NCI-H345 treated with DMSO at 0.1 percent for 48 hours (cell line): ENCODE measurements around the gene DNAH7.
"Not testable (repeated sequence)": the region's sequence is repeated elsewhere in the genome, so short reads cannot be mapped to it uniquely, and the experiment has no call there.

Source experiments
- DNase-seq: peaks from one replicate; lab custom pipeline; 2025; ENCODE audit not compliant: unreplicated experiment; lab: John Stamatoyannopoulos, UW

DNAH7 gene

GRCh38 chr2:195734395-195734794, 334.2 kb downstream of the DNAH7 start:
- no peak for DNase-seq

GRCh38 chr2:195733831-195734230, 334.8 kb downstream of the DNAH7 start:
- no peak for DNase-seq

- no peak for DNase-seq
Measured at GRCh38 chr2:195732574-195732973, 336.1 kb downstream of the DNAH7 start.

DNA sequence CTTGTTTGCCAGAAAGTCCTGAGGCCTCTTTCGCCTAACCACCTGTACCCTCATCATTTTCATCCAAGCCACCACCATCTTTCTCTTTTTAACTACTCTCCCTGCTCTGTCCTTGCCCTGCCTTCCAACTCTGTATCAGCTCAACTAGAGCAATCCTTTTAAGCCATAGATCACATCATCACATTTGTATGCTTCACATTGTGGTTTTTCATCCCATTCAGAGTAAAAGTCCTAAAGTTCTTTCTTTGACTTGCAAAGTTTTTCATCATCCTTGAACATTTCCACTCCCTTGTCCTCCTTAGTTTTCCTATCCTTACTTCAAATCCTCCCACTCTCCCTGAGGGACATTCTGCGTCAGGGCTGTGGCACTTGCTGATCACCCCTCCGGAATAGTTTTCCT, 337.7 kb downstream of the DNAH7 start:
- DNase-seq, result no peak

DNA sequence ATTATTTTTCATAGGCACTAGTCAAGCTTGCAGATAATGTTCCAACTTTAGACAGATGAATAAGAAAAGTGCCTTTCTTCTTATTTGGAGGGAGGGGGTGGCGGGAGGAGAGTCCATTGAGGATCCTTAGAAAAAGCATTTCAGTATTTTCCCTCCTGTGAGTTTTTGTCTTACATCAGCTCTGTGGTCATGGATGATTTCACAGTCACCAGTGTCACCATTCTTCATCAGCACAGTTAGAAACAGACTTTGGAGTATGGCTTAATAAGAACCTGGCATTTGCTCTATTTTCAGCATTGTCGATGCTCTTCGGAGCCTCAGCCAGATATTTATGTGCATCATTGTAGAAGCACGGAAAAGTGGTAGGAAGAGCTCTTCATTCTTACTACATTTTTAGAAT, 341.5 kb downstream of the DNAH7 start:
- no peak for DNase-seq

DNA sequence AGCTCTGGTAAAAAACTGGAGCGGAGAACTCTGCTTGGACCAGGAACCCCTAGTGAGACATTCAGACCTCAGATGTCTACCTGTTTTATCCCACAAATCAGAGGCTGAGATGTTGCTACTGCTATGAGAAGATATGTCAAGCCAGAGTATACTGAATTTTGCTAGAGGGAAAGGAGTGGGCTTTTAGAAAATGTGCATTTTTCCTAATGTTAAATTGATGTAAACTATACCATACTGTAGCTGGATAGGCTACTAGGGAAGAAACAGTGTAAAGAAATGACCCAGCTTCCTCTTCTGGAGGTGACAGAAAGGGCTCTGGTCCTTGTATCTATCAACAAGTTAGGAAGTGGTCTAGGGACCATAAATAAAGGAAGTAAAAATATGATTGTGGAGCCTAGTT, 346.6 kb downstream of the DNAH7 start:
- DNase-seq, result no peak

DNA sequence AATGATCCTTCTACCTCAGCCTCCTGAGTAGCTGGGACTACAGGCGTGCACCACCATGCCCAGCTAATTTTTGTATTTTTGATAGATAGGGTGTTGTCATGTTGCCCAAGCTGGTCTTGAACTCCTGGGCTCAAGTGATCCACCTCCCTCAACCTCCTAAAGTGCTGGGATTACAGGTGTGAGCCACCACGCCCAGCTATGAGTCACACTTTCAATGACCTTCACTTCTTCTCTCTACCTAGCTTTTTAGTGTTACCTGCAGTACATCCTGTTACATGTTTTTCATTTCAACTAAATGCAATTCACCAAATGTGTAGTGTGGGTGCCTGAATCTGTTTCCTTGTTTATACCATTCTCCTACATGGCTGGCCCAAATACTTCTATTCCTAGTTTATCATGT, 347.6 kb downstream of the DNAH7 start:
- DNase-seq, result no peak

DNA sequence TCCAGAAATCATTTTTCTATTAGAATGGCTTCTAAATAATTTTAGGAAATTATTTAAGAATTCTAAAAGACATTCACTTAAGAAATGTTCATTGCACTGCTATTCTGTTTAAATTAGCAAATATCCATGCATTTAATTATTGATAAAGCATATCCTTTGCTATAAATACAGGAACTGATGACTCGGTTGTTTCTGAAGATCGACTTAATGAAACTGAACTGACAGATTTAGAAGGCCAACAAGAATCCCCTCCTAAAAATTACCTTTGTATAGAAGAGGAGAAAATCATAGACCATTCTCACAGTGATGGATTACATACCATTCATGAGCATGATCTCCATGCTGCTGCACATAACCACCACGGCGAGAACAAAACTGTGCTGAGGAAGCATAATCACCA, 352.2 kb downstream of the DNAH7 start:
- no peak for DNase-seq

DNA sequence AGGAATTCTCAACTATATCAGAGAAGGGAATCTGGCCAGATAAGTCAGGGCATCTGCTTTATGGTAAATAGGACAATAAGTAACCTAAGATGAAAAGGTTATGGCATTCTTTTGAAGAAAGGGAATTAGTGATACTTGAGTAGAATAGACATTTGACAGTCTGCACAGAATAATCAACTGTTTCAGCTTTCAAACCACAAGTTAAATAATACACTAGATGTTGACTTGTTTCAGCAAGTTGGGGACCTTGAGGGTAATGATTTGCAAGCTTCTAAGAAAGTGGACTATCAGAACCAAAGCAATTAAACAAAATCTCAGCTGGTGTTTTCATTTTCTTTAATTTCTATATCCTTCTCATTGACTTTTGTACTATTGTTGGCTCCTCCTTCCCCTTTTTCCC, 357.2 kb downstream of the DNAH7 start:
- no peak for DNase-seq

DNA sequence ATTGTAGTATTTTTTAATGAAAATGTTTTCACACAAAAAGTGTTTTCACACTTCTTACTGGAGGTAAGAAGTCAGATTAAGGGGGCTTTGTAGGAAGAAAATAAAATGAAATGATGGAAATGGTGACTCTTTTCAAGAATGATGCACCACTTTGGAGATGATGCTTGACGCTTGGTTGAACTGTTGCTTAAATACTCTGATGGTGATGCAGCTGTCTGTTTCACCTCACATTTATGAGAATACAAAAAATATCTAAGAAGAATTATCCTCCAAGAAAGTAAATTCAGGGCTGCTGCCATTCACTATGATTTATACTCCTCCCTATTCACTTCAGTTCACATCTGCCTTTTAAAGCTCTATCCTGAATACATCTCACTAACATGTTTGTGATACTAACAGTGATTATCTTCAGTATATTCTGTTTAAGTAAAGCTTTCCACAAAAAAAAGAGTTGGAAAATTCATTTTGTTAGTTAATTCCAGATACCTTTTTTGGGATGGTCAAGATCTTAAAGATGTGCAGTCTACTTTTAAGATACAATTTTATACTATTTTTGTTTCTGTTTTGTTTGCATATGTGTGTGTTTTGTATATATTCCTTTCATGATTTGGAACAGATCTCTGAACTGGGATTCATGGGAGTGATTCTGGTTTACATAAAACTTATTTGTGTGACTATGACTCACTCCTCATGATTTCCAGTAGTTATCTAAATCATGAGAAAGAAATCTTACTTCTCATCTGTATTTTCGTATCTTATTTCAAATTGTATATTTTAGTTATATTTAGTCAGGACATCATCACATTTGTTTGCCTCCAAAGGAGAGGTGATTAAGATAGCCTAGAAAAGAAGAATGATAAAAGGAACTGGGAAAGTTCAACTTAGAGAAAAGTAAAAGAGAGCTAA, 358.5 kb downstream of the DNAH7 start:
- no peak for DNase-seq

DNA sequence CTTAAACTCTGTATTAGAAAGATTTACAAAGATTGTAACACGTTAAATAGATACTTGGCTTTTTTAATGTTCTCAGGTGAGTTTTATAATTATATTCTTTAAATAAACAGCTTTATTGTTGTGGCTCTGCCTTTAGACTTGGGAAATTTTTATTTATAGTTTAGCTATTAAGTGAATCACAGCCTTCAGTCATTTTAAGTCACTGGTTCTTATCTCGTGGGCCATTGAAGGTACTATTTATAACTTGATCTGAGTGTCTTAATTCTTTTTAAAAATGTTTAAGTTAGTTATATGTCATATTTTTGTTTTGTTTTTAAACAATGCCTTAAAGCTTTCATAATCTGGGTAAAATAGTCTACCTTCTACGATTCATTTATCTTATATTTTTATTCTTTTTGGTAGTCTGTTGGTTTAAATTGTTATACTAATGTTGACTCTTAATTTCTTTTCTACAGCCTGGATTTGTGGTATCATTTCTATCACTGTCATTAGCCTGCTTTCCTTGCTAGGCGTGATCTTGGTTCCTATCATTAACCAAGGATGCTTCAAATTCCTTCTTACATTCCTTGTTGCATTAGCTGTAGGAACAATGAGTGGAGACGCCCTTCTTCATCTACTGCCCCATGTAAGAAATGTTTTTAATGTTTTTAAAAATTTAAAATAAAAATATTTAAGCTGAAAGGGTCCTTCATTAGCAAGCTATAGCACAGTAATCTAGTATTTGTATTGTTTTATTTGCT, 362.3 kb downstream of the DNAH7 start:
- DNase-seq, result no peak

DNA sequence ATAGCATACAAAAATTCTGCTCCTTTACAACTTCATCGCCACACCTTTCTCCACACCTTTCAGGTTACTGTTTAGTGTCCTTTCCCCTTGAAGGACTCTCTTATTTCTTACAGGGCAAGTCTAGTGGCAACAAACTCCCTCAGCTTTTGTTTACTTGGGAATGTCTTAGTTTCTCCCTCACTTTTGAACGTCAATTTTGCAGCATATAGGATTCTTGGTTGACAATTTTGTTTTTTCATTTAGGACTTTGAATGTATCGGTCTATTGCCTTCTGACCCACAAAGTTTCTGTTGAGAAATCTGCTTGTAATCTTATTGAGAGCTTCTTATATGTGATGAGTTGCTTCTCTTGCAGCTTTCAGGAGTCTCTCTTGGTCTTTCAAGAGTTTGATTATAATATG, 368.2 kb downstream of the DNAH7 start:
- no peak for DNase-seq

- no peak for DNase-seq
Measured at GRCh38 chr2:195697681-195698220, 370.9 kb downstream of the DNAH7 start.

DNA sequence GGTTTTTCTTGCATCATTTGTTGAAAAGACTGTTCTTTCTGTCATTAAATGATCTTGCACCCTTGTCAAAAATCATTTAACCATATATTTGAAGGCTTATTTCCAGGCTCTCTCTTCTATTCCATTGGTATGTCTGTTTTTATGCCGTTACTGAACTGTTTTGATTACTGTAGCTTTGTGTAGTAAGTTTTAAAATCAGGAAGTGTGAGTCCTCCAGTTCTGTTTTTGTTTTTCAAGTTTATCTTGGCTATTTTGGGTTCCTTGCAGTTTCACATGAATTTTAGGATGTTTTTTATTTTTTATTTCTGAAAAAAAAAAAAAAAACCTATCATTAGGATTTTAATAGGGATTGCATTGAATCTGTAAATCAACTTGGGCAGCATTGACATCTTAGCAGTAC, 372.6 kb downstream of the DNAH7 start:
- no peak for DNase-seq

DNA sequence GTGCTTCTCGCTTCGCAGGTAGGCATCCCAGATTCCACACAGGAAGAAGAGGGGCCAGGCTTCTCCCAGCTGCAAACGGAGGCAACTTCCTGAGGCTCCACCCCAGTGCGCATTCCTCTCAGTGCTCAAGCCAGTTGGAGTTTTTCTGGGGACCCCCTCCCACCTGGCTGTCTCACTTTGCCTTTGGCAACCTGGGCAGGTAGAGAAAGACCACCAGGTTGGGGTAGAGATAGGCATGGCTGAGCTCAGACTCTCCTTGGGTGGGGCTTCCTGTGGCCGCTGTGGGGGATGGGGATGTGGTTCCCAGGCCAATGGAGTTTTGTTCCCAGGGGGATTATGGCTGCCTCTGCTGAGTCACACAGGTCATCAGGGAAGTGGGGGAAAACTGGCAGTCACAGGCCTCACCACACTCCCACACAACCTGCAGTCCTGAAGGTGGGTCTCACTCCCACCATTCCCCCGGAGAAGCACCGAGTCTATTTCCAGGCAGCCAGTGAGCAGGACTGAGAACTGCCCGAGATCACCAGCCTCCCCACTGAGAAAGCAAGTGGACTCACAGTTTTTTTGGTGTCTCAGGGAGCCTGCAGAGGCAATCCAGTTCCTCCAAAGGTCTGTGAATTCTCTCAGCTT, 373.5 kb downstream of the DNAH7 start:
- no peak for DNase-seq

GRCh38 chr2:195694553-195694952, 374.1 kb downstream of the DNAH7 start:
- no peak for DNase-seq

DNA sequence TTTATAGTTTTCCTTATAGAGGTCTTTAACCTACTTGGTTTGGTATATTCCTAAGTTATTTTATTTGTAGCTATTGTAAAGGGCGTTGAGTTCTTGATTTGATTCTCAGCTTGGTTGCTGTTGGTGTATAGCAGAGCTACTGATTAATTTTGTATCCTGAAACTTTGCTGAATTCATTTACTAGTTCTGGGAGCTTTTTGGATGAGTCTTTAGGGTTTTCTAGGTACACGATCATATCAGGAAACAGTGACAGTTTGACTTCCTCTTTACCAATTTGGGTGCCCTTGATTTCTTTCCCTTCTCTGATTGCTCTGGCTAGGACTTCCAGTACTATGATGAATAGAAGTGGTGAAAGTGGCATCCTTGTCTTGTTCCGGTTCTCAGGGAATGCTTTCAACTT, 376.1 kb downstream of the DNAH7 start:
- not testable (repeated sequence) for DNase-seq
